ENCODE data around the gene FUOM.

GRCh38 chr10:133364645-133365431 is 7.0 kb upstream of the FUOM start:
- TF ChIP-seq CTCF (IDR thresholded peaks at IDR 0.05) (no peak), CBFB (CRISPR knock-in tag; IDR thresholded peaks at IDR 0.05; ENCODE audit: low read depth) (no peak), TCF7 (CRISPR knock-in tag; IDR thresholded peaks at IDR 0.05; ENCODE audit: low read depth) (no peak), USF2 (CRISPR knock-in tag; IDR thresholded peaks at IDR 0.05) (no peak)
- TF ChIP-seq, protein P1, sequence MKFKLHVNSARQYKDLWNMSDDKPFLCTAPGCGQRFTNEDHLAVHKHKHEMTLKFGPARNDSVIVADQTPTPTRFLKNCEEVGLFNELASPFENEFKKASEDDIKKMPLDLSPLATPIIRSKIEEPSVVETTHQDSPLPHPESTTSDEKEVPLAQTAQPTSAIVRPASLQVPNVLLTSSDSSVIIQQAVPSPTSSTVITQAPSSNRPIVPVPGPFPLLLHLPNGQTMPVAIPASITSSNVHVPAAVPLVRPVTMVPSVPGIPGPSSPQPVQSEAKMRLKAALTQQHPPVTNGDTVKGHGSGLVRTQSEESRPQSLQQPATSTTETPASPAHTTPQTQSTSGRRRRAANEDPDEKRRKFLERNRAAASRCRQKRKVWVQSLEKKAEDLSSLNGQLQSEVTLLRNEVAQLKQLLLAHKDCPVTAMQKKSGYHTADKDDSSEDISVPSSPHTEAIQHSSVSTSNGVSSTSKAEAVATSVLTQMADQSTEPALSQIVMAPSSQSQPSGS (CRISPR knock-in tag; IDR thresholded peaks at IDR 0.05; ENCODE audit: borderline replicate concordance, low read depth) = no peak

All from WTC11 (cell line).